HEK293 (cell line): Measurements from ENCODE around the gene ISG20L2.
A peak's percentile ranks its signal among the peaks of the same experiment; 100 is the strongest.

ENCODE experiments used
- CTCF ChIA-PET: fragments of 350-600 bp; formaldehyde crosslinking; extraction: SDS; loops from one replicate; lab custom pipeline; 2021; ENCODE audit warnings: antibody characterized with exemption; lab: Yijun Ruan, JAX
- POLR2A ChIA-PET: fragments of 300-600 bp; formaldehyde crosslinking; extraction: SDS; loops from one replicate; lab custom pipeline; 2020; ENCODE audit warnings: antibody characterized with exemption, inconsistent platforms; lab: Yijun Ruan, JAX
- H3K27ac ChIP-seq: fragments of 200-500 bp; sonication (Bioruptor generic); 2 replicates; pipeline ENCODE4 v1.5.1; 2014; ENCODE audit warnings: low read depth, low read length, control low read depth, inconsistent platforms; ENCODE audit errors: extremely low read depth
- H3K36me3 ChIP-seq, 2 experiments: fragments of 200-500 bp in 1 of 2; sonication (Bioruptor generic) in 1 of 2; 1 replicate in 1 of 2; 2 replicates in 1 of 2; pipeline ENCODE4 v1.5.1; 2014 to 2017; ENCODE audit warnings: inconsistent platforms in 2 of 2, low read length in 2 of 2; ENCODE audit not compliant: control insufficient read depth in 2 of 2, insufficient read depth in 1 of 2
- H3K4me1 ChIP-seq: fragments of 200-500 bp; sonication (Bioruptor generic); 2 replicates; pipeline ENCODE4 v1.5.1; 2014; ENCODE audit warnings: mild to moderate bottlenecking, low read length, inconsistent platforms; ENCODE audit not compliant: control insufficient read depth, insufficient read depth
- H3K4me3 ChIP-seq: 2 replicates; pipeline ENCODE4 v1.5.1; 2011; ENCODE audit warnings: low read depth, mild to moderate bottlenecking, control low read depth, low read length, moderate library complexity
- H3K9me3 ChIP-seq: fragments of 200-500 bp; sonication (Bioruptor generic); 2 replicates; pipeline ENCODE4 v1.5.1; 2014; ENCODE audit warnings: low read depth, low read length, inconsistent platforms; ENCODE audit not compliant: control insufficient read depth, insufficient read depth
- EGR2 ChIP-seq: fragments of 450-650 bp; formaldehyde crosslinking; IDR thresholded peaks from 2 replicates; pipeline ENCODE4 v1.5.1; 2016; ENCODE audit warnings: low read depth, missing biosample characterization, missing genetic modification characterization
- IKZF3 ChIP-seq: fragments of 450-650 bp; IDR thresholded peaks from 2 replicates; pipeline ENCODE4 v1.5.0; 2018; ENCODE audit warnings: missing biosample characterization, mild to moderate bottlenecking, missing genetic modification characterization, moderate library complexity
- OSR2 ChIP-seq: fragments of 450-650 bp; formaldehyde crosslinking; IDR thresholded peaks from 2 replicates; pipeline ENCODE4 v1.5.1; 2016; ENCODE audit warnings: missing biosample characterization, missing genetic modification characterization
- PATZ1 ChIP-seq: fragments of 450-650 bp; formaldehyde crosslinking; IDR thresholded peaks from 2 replicates; pipeline ENCODE4 v1.5.1; 2016; ENCODE audit warnings: missing biosample characterization, missing genetic modification characterization
- PRDM1 ChIP-seq: fragments of 450-650 bp; formaldehyde crosslinking; IDR thresholded peaks from 2 replicates; pipeline ENCODE4; 2016; ENCODE audit warnings: missing biosample characterization, missing genetic modification characterization
- SETDB1 ChIP-seq: IDR thresholded peaks from one replicate; pipeline ENCODE4 v1.6.1; 2017; ENCODE audit warnings: mild to moderate bottlenecking, low read length, moderate library complexity, mixed read lengths; ENCODE audit not compliant: insufficient read length
- SP3 ChIP-seq: fragments of 450-650 bp; formaldehyde crosslinking; IDR thresholded peaks from 2 replicates; pipeline ENCODE4 v1.5.1; 2016; ENCODE audit warnings: missing biosample characterization, missing genetic modification characterization
- ZFHX2 ChIP-seq: fragments of 450-650 bp; formaldehyde crosslinking; conservative IDR thresholded peaks from 2 replicates; pipeline ENCODE4 v1.5.1; 2016; ENCODE audit warnings: missing biosample characterization, missing genetic modification characterization
- ZFP37 ChIP-seq: fragments of 450-650 bp; formaldehyde crosslinking; IDR thresholded peaks from 2 replicates; pipeline ENCODE4 v1.5.1; 2016; ENCODE audit warnings: missing biosample characterization, missing genetic modification characterization
- ZIC2 ChIP-seq: fragments of 450-650 bp; formaldehyde crosslinking; IDR thresholded peaks from 2 replicates; pipeline ENCODE4 v1.5.1; 2016; ENCODE audit warnings: missing biosample characterization, missing genetic modification characterization
- ZNF10 ChIP-seq: fragments of 450-650 bp; formaldehyde crosslinking; IDR thresholded peaks from 2 replicates; pipeline ENCODE4 v1.5.1; 2017; ENCODE audit warnings: missing biosample characterization, missing genetic modification characterization
- ZNF114 ChIP-seq: fragments of 450-650 bp; formaldehyde crosslinking; IDR thresholded peaks from 2 replicates; pipeline ENCODE4 v1.5.0; 2017; ENCODE audit warnings: missing biosample characterization, missing genetic modification characterization
- ZNF133 ChIP-seq: fragments of 450-650 bp; formaldehyde crosslinking; IDR thresholded peaks from 2 replicates; pipeline ENCODE4 v1.5.1; 2016; ENCODE audit warnings: missing biosample characterization, missing genetic modification characterization
- ZNF366 ChIP-seq: fragments of 450-650 bp; formaldehyde crosslinking; conservative IDR thresholded peaks from 2 replicates; pipeline ENCODE4 v1.5.1; 2016; ENCODE audit warnings: missing biosample characterization, missing genetic modification characterization
- ZNF433 ChIP-seq: fragments of 450-650 bp; formaldehyde crosslinking; IDR thresholded peaks from 2 replicates; pipeline ENCODE4 v1.5.1; 2016; ENCODE audit warnings: missing biosample characterization, missing genetic modification characterization, low read depth
- ZNF621 ChIP-seq: fragments of 450-650 bp; formaldehyde crosslinking; IDR thresholded peaks from 2 replicates; pipeline ENCODE4 v1.5.1; 2017; ENCODE audit warnings: missing biosample characterization, missing genetic modification characterization
- ZNF660 ChIP-seq: fragments of 450-650 bp; IDR thresholded peaks from 2 replicates; pipeline ENCODE4 v1.5.1; 2018; ENCODE audit warnings: missing biosample characterization, mild to moderate bottlenecking, missing genetic modification characterization
- ZNF707 ChIP-seq: fragments of 450-650 bp; formaldehyde crosslinking; IDR thresholded peaks from 2 replicates; pipeline ENCODE4 v1.5.1; 2016; ENCODE audit warnings: missing biosample characterization, missing genetic modification characterization
- TF ChIP-seq, protein P1 (sequence below): sonication (generic); formaldehyde crosslinking; IDR thresholded peaks from 2 replicates; pipeline ENCODE4 v1.8.1; 2022; ENCODE audit warnings: mild to moderate bottlenecking, moderate library complexity, missing genetic modification reagents
- TF ChIP-seq, protein P2 (sequence below): fragments of 450-650 bp; formaldehyde crosslinking; IDR thresholded peaks from 2 replicates; pipeline ENCODE4 v1.5.1; 2016; ENCODE audit warnings: missing biosample characterization, missing genetic modification characterization

ISG20L2 gene

GRCh38 chr1:156742801-156743200 is 14.2 kb upstream of the ISG20L2 start:
- ChIA-PET POLR2A (interaction anchor here (0.7 to 2.8 kb wide), 3 partner anchors 9 to 27 kb away, joined by 4 to 84 read pairs (median 10); partner anchors contain the start of genes HDGF, ISG20L2 and METTL25B), CTCF (interaction anchor here (0.6 to 1.2 kb wide), 3 partner anchors 15 to 33 kb away, joined by 3 to 4 read pairs (median 4); partner anchors contain the start of genes ISG20L2 and METTL25B)
- Histone ChIP-seq H3K27ac (no peak overlapping the region), H3K36me3 (peaks cover 0 to 56% of the 10 kb centered on the region in 2 experiments; a peak in 1 of 3 replicates), H3K9me3 (no peaks in the 10 kb centered on the region), H3K4me1 (no peaks in the 10 kb centered on the region; the same call in 1 of the 2 replicates), H3K4me3 (no peak overlapping the region)
- TF ChIP-seq ZNF114 (tag by site-specific recombination): no peak
- no peak for TF ChIP-seq ZIC2 (tag by site-specific recombination)
- TF ChIP-seq SETDB1: no peak
- no peak for TF ChIP-seq ZNF433
- no peak for TF ChIP-seq ZNF621 (tag by site-specific recombination)
- TF ChIP-seq ZFP37: no peak
- peak; percentile 49; the same call in 1 of the 2 replicates for TF ChIP-seq IKZF3 (tag by site-specific recombination)

DNA sequence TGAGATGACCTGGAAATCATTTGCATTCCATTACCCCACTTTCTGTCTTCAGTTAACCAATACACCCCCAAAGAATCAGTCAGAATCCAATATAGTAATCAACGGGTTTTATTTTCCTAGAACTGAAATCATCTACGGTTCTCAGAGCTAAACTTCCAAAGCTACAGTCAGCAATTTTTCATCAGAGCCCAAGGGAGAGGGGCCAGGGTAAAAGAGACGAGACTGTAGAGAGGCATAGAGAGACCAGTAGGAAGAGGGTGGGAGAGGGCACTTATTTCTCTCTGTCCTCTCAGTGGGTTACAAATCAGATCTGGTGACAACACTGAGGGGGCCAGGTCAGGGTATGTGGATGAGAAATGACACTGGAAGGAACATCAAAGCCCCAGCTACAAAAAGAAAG is 13.5 kb upstream of the ISG20L2 start:
- no peak overlapping the region; the same call in 1 of the 2 replicates for H3K27ac ChIP-seq
- POLR2A ChIA-PET: interaction anchor here (1.2 to 2.8 kb wide), 4 partner anchors 10 to 25 kb away, joined by 4 to 110 read pairs (median 47); partner anchors contain the start of genes HDGF, ISG20L2, METTL25B and PRCC
- H3K4me3 ChIP-seq: no peak overlapping the region
- H3K36me3 ChIP-seq: peaks cover 0 to 64% of the 10 kb centered on the region in 2 experiments; a peak in 1 of 3 replicates
- CTCF ChIA-PET: interaction anchor here (1.2 to 2.4 kb wide), 2 partner anchors 14 to 53 kb away, joined by 3 to 9 read pairs; partner anchors contain the start of genes ISG20L2 and METTL25B
- no peaks in the 10 kb centered on the region; the same call in 1 of the 2 replicates for H3K4me1 ChIP-seq
- TF ChIP-seq ZNF133 (tag by site-specific recombination): no peak
- TF ChIP-seq ZNF660: no peak
- 0 out of 2 replicates have a peak, but pooled peaks have one; percentile 2 for TF ChIP-seq ZFHX2
- TF ChIP-seq EGR2 (tag by site-specific recombination): 0 out of 2 replicates have a peak, but pooled peaks have one; percentile 5
- no peak for TF ChIP-seq ZNF10 (tag by site-specific recombination)
- no peak for TF ChIP-seq PATZ1 (tag by site-specific recombination)
- TF ChIP-seq SP3 (tag by site-specific recombination): no peak
- no peaks in the 10 kb centered on the region for H3K9me3 ChIP-seq

DNA sequence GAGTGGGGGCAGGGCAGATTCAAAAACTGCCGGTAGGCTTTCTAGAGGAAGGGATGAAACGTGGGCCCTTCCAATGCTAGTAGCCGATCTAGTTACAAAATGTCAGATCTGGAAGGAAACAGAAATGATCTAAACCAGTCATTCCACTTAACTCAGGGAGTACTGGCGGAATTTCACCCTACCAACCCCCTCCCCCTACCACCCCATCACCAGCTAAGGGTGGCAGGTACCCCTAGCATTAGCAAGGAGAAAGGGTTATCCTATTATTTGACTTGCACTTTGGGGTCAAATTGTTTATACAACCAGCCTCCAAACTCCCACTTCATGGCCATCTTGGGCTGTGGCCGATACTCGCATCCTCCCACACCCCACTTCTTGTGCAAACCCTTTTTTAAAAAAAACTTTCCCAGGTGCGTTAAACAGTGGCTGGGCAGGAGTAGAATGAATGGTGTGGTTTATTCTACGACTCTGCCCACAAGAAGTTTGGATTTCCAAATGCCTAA is 13.0 kb upstream of the ISG20L2 start:
- POLR2A ChIA-PET: interaction anchor here (0.7 to 3.1 kb wide), 13 partner anchors 8 to 626 kb away, joined by 3 to 110 read pairs (median 4); partner anchors contain the start of genes HDGF, ISG20L2, METTL25B and PRCC

More for the DNA sequence above, 13.0 kb upstream of the ISG20L2 start:
- peak overlapping the region; percentile 8; the same call in 1 of the 2 replicates for H3K4me3 ChIP-seq
- no peaks in the 10 kb centered on the region for H3K9me3 ChIP-seq
- H3K36me3 ChIP-seq: peaks cover 0 to 69% of the 10 kb centered on the region in 2 experiments; a peak in 1 of 3 replicates
- H3K4me1 ChIP-seq: no peaks in the 10 kb centered on the region; the same call in 1 of the 2 replicates
- CTCF ChIA-PET: interaction anchor here (0.7 to 3.5 kb wide), 6 partner anchors 13 to 52 kb away, joined by 3 to 28 read pairs (median 4); partner anchors contain the start of genes ISG20L2 and METTL25B
- H3K27ac ChIP-seq: peak overlapping the region; percentile 6; the same call in 1 of the 2 replicates
- TF ChIP-seq ZNF10 (tag by site-specific recombination) (peak; percentile 38; the same call in 1 of the 2 replicates), ZNF707 (no peak), ZFHX2 (peak; percentile 78), ZNF660 (0 out of 2 replicates have a peak, but pooled peaks have one; percentile 31), ZNF366 (tag by site-specific recombination) (peak; percentile 53; the same call in 1 of the 2 replicates), OSR2 (peak; percentile 60; the same call in 1 of the 2 replicates), PRDM1 (tag by site-specific recombination) (peak; percentile 31; the same call in 1 of the 2 replicates), EGR2 (tag by site-specific recombination) (peak; percentile 76)
- TF ChIP-seq, protein P1, sequence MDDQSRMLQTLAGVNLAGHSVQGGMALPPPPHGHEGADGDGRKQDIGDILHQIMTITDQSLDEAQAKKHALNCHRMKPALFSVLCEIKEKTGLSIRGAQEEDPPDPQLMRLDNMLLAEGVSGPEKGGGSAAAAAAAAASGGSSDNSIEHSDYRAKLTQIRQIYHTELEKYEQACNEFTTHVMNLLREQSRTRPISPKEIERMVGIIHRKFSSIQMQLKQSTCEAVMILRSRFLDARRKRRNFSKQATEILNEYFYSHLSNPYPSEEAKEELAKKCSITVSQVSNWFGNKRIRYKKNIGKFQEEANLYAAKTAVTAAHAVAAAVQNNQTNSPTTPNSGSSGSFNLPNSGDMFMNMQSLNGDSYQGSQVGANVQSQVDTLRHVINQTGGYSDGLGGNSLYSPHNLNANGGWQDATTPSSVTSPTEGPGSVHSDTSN (CRISPR knock-in tag): no peak
- TF ChIP-seq, protein P2, sequence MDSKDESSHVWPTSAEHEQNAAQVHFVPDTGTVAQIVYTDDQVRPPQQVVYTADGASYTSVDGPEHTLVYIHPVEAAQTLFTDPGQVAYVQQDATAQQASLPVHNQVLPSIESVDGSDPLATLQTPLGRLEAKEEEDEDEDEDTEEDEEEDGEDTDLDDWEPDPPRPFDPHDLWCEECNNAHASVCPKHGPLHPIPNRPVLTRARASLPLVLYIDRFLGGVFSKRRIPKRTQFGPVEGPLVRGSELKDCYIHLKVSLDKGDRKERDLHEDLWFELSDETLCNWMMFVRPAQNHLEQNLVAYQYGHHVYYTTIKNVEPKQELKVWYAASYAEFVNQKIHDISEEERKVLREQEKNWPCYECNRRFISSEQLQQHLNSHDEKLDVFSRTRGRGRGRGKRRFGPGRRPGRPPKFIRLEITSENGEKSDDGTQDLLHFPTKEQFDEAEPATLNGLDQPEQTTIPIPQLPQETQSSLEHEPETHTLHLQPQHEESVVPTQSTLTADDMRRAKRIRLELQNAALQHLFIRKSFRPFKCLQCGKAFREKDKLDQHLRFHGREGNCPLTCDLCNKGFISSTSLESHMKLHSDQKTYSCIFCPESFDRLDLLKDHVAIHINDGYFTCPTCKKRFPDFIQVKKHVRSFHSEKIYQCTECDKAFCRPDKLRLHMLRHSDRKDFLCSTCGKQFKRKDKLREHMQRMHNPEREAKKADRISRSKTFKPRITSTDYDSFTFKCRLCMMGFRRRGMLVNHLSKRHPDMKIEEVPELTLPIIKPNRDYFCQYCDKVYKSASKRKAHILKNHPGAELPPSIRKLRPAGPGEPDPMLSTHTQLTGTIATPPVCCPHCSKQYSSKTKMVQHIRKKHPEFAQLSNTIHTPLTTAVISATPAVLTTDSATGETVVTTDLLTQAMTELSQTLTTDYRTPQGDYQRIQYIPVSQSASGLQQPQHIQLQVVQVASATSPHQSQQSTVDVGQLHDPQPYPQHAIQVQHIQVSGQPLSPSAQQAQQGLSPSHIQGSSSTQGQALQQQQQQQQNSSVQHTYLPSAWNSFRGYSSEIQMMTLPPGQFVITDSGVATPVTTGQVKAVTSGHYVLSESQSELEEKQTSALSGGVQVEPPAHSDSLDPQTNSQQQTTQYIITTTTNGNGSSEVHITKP: peak; percentile 66
